Right kidney (tissue), 1 donor: ENCODE measurements around the gene ZNF536.
"Not testable (repeated sequence)": the region's sequence is repeated elsewhere in the genome, so short reads cannot be mapped to it uniquely, and the experiment has no call there.

Experiments
- DNase-seq: peaks from one replicate; pipeline ENCODE4 v3.0.0-alpha.2; 2016

The ZNF536 gene

GRCh38 chr19:30419568-30420180, 47.5 kb downstream of the ZNF536 start:
- DNase-seq = no peak

GRCh38 chr19:30420316-30420715, 48.1 kb downstream of the ZNF536 start:
- DNase-seq = no peak

GRCh38 chr19:30420881-30421280, 48.7 kb downstream of the ZNF536 start:
- no peak for DNase-seq

GRCh38 chr19:30421571-30421970, 49.4 kb downstream of the ZNF536 start:
- no peak for DNase-seq

- DNase-seq = no peak
Observed at GRCh38 chr19:30423481-30423880, 51.3 kb downstream of the ZNF536 start.

GRCh38 chr19:30425885-30426838, 54.0 kb downstream of the ZNF536 start:
- no peak for DNase-seq

- no peak for DNase-seq
Observed at GRCh38 chr19:30426864-30427263, 54.7 kb downstream of the ZNF536 start.

- DNase-seq = no peak
Observed at GRCh38 chr19:30428092-30428680, 56.0 kb downstream of the ZNF536 start.

GRCh38 chr19:30428844-30429243, 56.7 kb downstream of the ZNF536 start:
- no peak for DNase-seq

- no peak for DNase-seq
Observed at GRCh38 chr19:30430206-30430734, 58.1 kb downstream of the ZNF536 start.

- DNase-seq = no peak
Observed at GRCh38 chr19:30431591-30431990, 59.4 kb downstream of the ZNF536 start.

- no peak for DNase-seq
Observed at GRCh38 chr19:30434797-30435594, 62.8 kb downstream of the ZNF536 start.

- no peak for DNase-seq
Observed at GRCh38 chr19:30437869-30438268, 65.7 kb downstream of the ZNF536 start.

GRCh38 chr19:30439310-30439709, 67.1 kb downstream of the ZNF536 start:
- DNase-seq = no peak

GRCh38 chr19:30441011-30441410, 68.8 kb downstream of the ZNF536 start:
- DNase-seq = no peak

GRCh38 chr19:30442674-30443073, 70.5 kb downstream of the ZNF536 start:
- no peak for DNase-seq

- no peak for DNase-seq
Observed at GRCh38 chr19:30443531-30444252, 71.5 kb downstream of the ZNF536 start.

GRCh38 chr19:30444253-30444671, 72.1 kb downstream of the ZNF536 start:
- DNase-seq = no peak

- no peak for DNase-seq
Observed at GRCh38 chr19:30444686-30445232, 72.6 kb downstream of the ZNF536 start.

- DNase-seq = no peak
Observed at GRCh38 chr19:30445385-30445784, 73.2 kb downstream of the ZNF536 start.

GRCh38 chr19:30446120-30446519, 73.9 kb downstream of the ZNF536 start:
- not testable (repeated sequence) for DNase-seq
